ENCODE results near the gene SCN11A. TPM values are rescaled to one million over a fixed set of nuclear protein-coding genes. Genes with fewer than 3 reads are reported as not detected.

The SCN11A gene
- total RNA-seq, 4 donors from 2014 or later, result 0.03 to 0.10 (median 0.04) TPM; not detected in 1

DNA sequence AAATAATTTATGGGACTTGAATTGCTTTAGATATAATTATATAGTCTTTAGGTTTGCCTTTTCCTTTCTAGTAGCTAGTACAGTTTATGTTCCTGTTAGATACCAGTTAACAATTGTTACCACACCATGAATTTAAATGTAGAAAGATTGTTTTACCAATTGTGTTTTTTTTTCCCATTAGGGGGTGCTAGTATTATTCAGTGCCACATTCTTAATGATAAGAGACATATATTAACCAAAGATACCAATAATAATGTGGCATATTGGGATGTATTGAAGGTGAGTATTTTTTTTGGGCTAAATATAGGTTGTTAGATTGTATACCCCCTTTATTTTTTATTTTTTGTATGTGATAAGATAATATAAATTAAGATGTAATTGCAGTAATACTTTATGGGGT lies 27.8 kb upstream of the SCN11A start:
- TF ChIP-seq CTCF (IDR thresholded peaks at IDR 0.05) (no peak), POLR2A (IDR thresholded peaks at IDR 0.05) (no peak)
- H3K4me3 ChIP-seq (ENCODE audit: low read depth, poor library complexity, severe bottlenecking), result no peak overlapping the region
- no peak for DNase-seq (ENCODE audit: low spot score in 2 of 2)
- intact Hi-C loops (cut with DNase I; ENCODE audit: low total_unique reads), result no loop called here

- 94% methylated on average over 10 of the region's 10 CpGs for WGBS, 2 donors
- no peak overlapping the region for H3K4me3 ChIP-seq (ENCODE audit: low read depth, poor library complexity, severe bottlenecking)
- intact Hi-C loops (cut with DNase I; ENCODE audit: low total_unique reads), result no loop called here
- no peak for TF ChIP-seq CTCF (IDR thresholded peaks at IDR 0.05)
- no peak for TF ChIP-seq POLR2A (IDR thresholded peaks at IDR 0.05)
- no peak for DNase-seq (ENCODE audit: low spot score in 2 of 2)
Measured at GRCh38 chr3:39075910-39076309, 24.2 kb upstream of the SCN11A start.

GRCh38 chr3:39068556-39068955 lies 16.8 kb upstream of the SCN11A start:
- intact Hi-C loops (cut with DNase I; ENCODE audit: low total_unique reads), result no loop called here
- H3K4me3 ChIP-seq (ENCODE audit: low read depth, poor library complexity, severe bottlenecking), result no peak overlapping the region
- DNase-seq (ENCODE audit: low spot score in 2 of 2), result no peak
- 65 to 75% methylated on average over 3 of the region's 3 CpGs for WGBS, 2 donors
- TF ChIP-seq POLR2A (IDR thresholded peaks at IDR 0.05) (no peak), CTCF (IDR thresholded peaks at IDR 0.05) (no peak)

DNA sequence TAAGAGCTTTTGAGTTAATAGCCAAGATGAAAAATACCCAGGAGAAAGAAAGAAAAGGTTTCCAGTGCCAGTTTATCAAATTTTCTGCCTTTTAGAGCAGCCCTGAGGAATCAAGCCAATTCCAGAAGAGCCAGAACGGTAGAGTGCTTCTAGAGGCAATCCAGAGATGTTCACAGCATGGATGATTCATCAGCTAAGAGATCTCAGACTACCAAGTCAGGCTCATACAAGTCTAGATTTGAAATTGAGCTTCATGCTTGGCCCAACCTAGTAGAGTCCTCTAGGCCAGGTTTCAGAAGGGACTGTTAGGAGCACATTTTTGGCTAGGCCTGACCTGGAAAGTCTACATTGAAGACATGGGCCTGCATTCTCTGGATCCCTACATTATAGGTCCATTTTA lies 15.5 kb upstream of the SCN11A start:
- intact Hi-C loops (cut with DNase I; ENCODE audit: low total_unique reads), result no loop called here

DNA sequence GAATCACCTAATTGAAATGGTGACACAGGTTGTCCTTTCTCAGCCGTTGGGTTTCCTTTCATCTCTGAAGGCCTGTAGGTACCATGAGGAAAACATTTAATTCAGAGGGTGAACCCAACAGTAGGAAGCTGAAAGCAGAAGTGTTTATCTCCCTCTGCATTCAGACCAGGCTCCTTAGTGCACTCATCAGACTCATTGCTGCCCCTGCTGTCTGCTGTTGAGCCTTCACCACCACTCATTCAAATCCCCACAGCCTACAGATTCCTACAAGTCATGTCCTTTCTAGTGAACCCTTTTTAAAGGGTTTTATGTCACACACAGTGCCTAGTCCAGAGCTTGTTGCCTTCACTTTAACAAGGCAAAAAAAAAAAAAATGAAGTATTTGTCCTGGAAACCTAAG lies 13.5 kb upstream of the SCN11A start:
- WGBS, 2 donors, result 26 to 50% methylated on average over 1 of the region's 1 CpG
- intact Hi-C loops (cut with DNase I; ENCODE audit: low total_unique reads), result no loop called here
- H3K4me3 ChIP-seq (ENCODE audit: low read depth, poor library complexity, severe bottlenecking), result no peak overlapping the region
- TF ChIP-seq CTCF (IDR thresholded peaks at IDR 0.05) (no peak), POLR2A (IDR thresholded peaks at IDR 0.05) (no peak)
- DNase-seq (ENCODE audit: low spot score in 2 of 2), result no peak

More for the DNA sequence above, 15.5 kb upstream of the SCN11A start:
- 29 to 32% methylated on average over 1 of the region's 1 CpG for WGBS, 2 donors
- no peak for TF ChIP-seq CTCF (IDR thresholded peaks at IDR 0.05)
- no peak for TF ChIP-seq POLR2A (IDR thresholded peaks at IDR 0.05)
- no peak overlapping the region for H3K4me3 ChIP-seq (ENCODE audit: low read depth, poor library complexity, severe bottlenecking)
- DNase-seq (ENCODE audit: low spot score in 2 of 2), result no peak

DNA sequence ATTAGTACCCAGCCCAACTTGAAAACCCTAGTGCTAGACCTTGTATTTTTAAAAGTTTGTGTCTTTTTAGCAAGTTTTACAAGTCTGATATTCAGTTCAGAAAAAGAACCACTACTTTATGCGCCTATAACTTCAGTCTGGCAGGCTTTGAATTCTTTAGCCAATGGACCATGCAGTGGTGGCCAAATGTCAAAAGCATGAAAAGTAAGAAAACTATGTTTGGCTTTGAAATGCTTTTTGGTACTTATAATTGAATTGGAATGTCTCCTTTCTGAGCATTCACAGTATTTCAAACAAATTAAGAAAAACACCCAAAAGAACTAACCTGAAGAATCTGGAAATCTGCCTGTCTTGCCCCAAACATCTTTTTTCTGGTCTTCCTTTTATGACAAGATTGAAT lies 12.9 kb upstream of the SCN11A start:
- WGBS, 2 donors, result 83 to 90% methylated on average over 1 of the region's 1 CpG
- no peak for DNase-seq (ENCODE audit: low spot score in 2 of 2)
- TF ChIP-seq CTCF (IDR thresholded peaks at IDR 0.05), result no peak
- no peak for TF ChIP-seq POLR2A (IDR thresholded peaks at IDR 0.05)
- intact Hi-C loops (cut with DNase I; ENCODE audit: low total_unique reads), result no loop called here
- H3K4me3 ChIP-seq (ENCODE audit: low read depth, poor library complexity, severe bottlenecking), result no peak overlapping the region

Measured in lower leg skin (tissue), 4 donors.